NK-92 (cell line): Measurements from ENCODE around the gene PER1.
"Not testable (repeated sequence)": the region's sequence is repeated elsewhere in the genome, so short reads cannot be mapped to it uniquely, and the experiment has no call there.

ENCODE experiments used
- DNase-seq: peaks from one replicate; lab custom pipeline; 2025; ENCODE audit not compliant: unreplicated experiment; lab: John Stamatoyannopoulos, UW

Gene PER1

GRCh38 chr17:8121407-8121680 is 30.9 kb downstream of the PER1 start:
- no peak for DNase-seq

GRCh38 chr17:8120520-8121406 is 31.4 kb downstream of the PER1 start:
- DNase-seq, result no peak

- DNase-seq, result peak; percentile 13
Observed at GRCh38 chr17:8119581-8120519, 32.4 kb downstream of the PER1 start.

- no peak for DNase-seq
Observed at GRCh38 chr17:8118769-8119580, 33.2 kb downstream of the PER1 start.

GRCh38 chr17:8117980-8118768 is 34.0 kb downstream of the PER1 start, which contains the start of gene ALOXE3:
TSS of gene ALOXE3 (minus strand) at chr17:8118514. CDS start at chr17:8117990, 524 bp downstream.
- DNase-seq, result no peak

GRCh38 chr17:8117367-8117979 is 34.7 kb downstream of the PER1 start:
- no peak for DNase-seq

- DNase-seq, result no peak
Observed at GRCh38 chr17:8116776-8117175, 35.4 kb downstream of the PER1 start.

- DNase-seq, result no peak
Observed at GRCh38 chr17:8110907-8111306, 41.3 kb downstream of the PER1 start.

- no peak for DNase-seq
Observed at GRCh38 chr17:8110456-8110804, 41.8 kb downstream of the PER1 start.

- no peak for DNase-seq
Observed at GRCh38 chr17:8109661-8110455, 42.3 kb downstream of the PER1 start.

GRCh38 chr17:8108972-8109660 is 43.1 kb downstream of the PER1 start:
- DNase-seq, result no peak

GRCh38 chr17:8106980-8107379 is 45.2 kb downstream of the PER1 start:
- DNase-seq, result not testable (repeated sequence)

- DNase-seq, result no peak
Observed at GRCh38 chr17:8105957-8106398, 46.2 kb downstream of the PER1 start.

- no peak for DNase-seq
Observed at GRCh38 chr17:8104911-8105310, 47.3 kb downstream of the PER1 start.

GRCh38 chr17:8103549-8103948 is 48.7 kb downstream of the PER1 start:
- DNase-seq, result no peak

GRCh38 chr17:8101721-8102120 is 50.5 kb downstream of the PER1 start:
- DNase-seq, result no peak

GRCh38 chr17:8100763-8101162 is 51.4 kb downstream of the PER1 start:
- DNase-seq, result no peak

GRCh38 chr17:8100111-8100510 is 52.1 kb downstream of the PER1 start:
- no peak for DNase-seq

GRCh38 chr17:8096541-8096940 is 55.7 kb downstream of the PER1 start:
- no peak for DNase-seq
